ENCODE data around the gene TRIM72.

TRIM72 gene

GRCh38 chr16:31215287-31216162, 1.6 kb downstream of the TRIM72 start:
- peak; percentile 72 for DNase-seq (ENCODE audit: low spot score)
- no peak for TF ChIP-seq CTCF (IDR thresholded peaks at IDR 0.05; ENCODE audit: borderline replicate concordance, control extremely low read depth, extremely low read depth, insufficient read depth, missing control alignments)
- in situ Hi-C loops (cut with MboI; ENCODE audit: low sequenced_read_pairs, unreplicated experiment), result no loop called here

GRCh38 chr16:31216422-31217135, 2.7 kb downstream of the TRIM72 start, which contains the start of gene PYDC1:
PYDC1 (minus strand) TSS chr16:31217135; CDS start chr16:31217028, 107 bp downstream.
- DNase-seq (ENCODE audit: low spot score), result no peak
- in situ Hi-C loops (cut with MboI; ENCODE audit: low sequenced_read_pairs, unreplicated experiment), result no loop called here
- no peak for TF ChIP-seq CTCF (IDR thresholded peaks at IDR 0.05; ENCODE audit: borderline replicate concordance, control extremely low read depth, extremely low read depth, insufficient read depth, missing control alignments)

DNA sequence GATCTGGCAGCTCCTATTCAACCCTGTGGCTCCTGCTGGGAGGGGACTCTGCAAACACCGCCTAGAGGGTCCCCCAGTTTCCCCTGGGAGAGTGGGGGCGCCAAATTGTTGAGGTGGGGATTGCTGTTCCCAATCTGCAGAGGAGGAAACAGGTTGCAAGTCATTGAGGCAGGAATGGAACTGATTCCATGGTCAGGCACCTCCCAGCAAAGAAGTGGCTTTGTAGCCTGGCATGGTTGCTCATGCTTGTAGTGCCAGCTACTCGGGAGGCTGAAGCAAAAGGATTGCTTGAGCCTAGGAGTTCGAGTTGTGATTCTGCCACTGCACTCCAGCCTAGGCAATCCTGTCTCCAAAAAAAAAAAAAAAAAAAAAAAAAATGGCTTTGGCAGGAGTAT, 3.2 kb downstream of the TRIM72 start:
- in situ Hi-C loops (cut with MboI; ENCODE audit: low sequenced_read_pairs, unreplicated experiment), result no loop called here
- no peak for TF ChIP-seq CTCF (IDR thresholded peaks at IDR 0.05; ENCODE audit: borderline replicate concordance, control extremely low read depth, extremely low read depth, insufficient read depth, missing control alignments)
- DNase-seq (ENCODE audit: low spot score), result no peak

DNA sequence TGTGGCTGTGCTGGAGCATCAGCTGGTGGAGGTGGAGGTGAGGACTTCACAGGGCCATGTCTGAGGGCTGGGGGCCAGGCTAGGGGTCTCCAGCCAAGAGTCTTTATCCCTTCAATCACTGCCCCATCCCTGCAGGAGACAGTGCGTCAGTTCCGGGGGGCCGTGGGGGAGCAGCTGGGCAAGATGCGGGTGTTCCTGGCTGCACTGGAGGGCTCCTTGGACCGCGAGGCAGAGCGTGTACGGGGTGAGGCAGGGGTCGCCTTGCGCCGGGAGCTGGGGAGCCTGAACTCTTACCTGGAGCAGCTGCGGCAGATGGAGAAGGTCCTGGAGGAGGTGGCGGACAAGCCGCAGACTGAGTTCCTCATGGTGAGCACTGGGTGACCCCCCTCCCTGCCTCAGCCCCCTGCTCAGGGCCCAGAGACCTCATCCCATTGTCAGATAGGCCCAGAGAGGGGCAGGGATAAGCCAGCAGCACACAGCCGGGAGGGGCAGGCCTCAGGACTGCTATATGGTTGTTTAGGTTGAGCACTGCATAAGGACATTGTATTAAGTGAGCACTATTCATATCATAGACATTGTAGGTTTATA, 5.3 kb downstream of the TRIM72 start:
- in situ Hi-C loops (cut with MboI; ENCODE audit: low sequenced_read_pairs, unreplicated experiment), result no loop called here
- DNase-seq (ENCODE audit: low spot score), result no peak
- TF ChIP-seq CTCF (IDR thresholded peaks at IDR 0.05; ENCODE audit: borderline replicate concordance, control extremely low read depth, extremely low read depth, insufficient read depth, missing control alignments), result no peak

DNA sequence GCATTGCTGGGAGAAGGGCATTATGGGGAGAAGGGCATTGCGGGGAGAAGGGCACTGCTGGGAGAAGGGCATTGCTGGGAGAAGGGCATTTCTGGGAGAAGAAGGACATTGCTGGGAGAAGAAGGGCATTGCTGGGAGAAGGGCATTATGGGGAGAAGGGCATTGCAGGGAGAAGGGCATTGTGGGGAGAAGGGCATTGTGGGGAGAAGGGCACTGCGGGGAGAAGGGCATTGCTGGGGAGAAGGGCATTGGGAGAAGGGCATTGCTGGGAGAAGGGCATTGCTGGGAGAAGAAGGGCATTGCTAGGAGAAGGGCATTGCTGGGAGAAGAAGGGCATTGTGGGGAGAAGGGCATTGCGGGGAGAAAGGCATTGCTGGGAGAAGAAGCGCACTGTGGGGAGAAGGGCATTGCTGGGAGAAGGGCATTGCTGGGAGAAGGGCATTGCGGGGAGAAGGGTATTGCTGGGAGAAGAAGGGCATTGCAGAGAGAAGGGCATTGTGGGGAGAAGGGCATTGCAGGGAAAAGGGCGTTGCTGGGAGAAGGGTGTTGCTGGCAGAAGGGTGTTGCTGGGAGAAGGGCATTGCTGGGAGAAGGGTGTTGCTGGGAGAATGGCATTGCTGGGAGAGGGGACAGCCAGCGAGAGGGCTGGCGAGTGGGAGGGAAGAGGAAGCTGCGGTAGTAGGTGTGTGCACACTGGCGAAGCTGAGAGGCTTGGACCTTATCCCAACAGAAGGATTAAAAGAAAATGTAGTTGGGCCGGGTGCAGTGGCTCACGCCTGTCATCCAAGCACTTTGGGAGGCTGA, 7.6 kb downstream of the TRIM72 start:
- no peak for TF ChIP-seq CTCF (IDR thresholded peaks at IDR 0.05; ENCODE audit: borderline replicate concordance, control extremely low read depth, extremely low read depth, insufficient read depth, missing control alignments)
- no peak for DNase-seq (ENCODE audit: low spot score)
- in situ Hi-C loops (cut with MboI; ENCODE audit: low sequenced_read_pairs, unreplicated experiment), result no loop called here

DNA sequence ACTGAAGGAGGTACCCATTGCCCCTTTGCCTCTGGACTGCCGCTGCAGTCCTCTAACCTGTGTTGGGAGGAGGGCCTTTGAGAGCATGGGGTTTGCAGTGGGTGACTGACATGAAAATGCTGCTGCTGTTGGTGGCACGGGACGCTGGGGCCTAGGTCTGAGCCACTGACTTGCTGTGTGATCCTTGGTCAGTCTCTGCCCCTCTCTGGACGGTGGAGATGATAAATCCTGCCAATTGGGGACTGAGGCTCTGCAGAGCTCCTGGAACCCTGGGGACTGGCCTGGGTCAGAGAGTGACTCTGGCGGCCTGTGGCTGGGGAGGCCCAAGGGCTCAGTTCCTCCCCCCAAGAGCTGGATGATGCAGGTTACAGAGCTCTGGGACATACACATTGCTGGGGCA, 9.1 kb downstream of the TRIM72 start:
- no peak for DNase-seq (ENCODE audit: low spot score)
- in situ Hi-C loops (cut with MboI; ENCODE audit: low sequenced_read_pairs, unreplicated experiment), result no loop called here
- TF ChIP-seq CTCF (IDR thresholded peaks at IDR 0.05; ENCODE audit: borderline replicate concordance, control extremely low read depth, extremely low read depth, insufficient read depth, missing control alignments), result no peak
